SK-N-SH (cell line): ENCODE results near the gene NOD1.

ENCODE experiments used
- CTCF ChIP-seq: fragments of 200-600 bp; sonication (generic); IDR thresholded peaks from 2 replicates; pipeline ENCODE4 v1.6.1; 2017; ENCODE audit warnings: antibody characterized with exemption, mild to moderate bottlenecking, moderate library complexity
- NFIC ChIP-seq: IDR thresholded peaks from 2 replicates; pipeline ENCODE4 v1.4.0; 2012; ENCODE audit warnings: borderline replicate concordance

GRCh38 chr7:30469303-30469702 is 9.3 kb downstream of the NOD1 start:
- TF ChIP-seq CTCF = peak; percentile 61
- TF ChIP-seq NFIC = 0 out of 2 replicates have a peak, but pooled peaks have one; percentile 46
